ENCODE measurements around the gene LIMS2.

Gene LIMS2

DNA sequence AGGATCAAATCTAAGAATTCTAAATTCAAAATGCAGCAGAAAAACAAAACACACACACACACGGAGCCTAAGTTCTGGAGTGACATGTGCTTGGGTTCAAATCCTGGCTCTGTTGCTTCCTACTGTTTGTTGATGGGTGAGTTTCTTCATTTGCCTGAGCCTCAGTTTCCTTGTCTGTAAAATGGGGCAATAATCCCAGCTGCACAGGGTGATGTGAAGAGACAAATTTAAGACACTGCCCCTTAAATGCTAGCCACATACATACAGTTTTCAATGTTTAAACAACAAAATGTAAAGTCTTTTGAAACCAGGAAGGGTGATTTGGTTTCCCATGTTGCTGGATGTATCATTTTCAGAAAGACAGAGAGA, 30.3 kb downstream of the LIMS2 start:
- Histone ChIP-seq H3K79me1 (ENCODE audit: low read length) (no peaks in the 10 kb centered on the region), H3K4ac (ENCODE audit: low read depth, low read length) (no peak overlapping the region), H4K5ac (ENCODE audit: low read length) (no peak overlapping the region), H2BK5ac (ENCODE audit: low read length) (no peak overlapping the region), H3K9ac (ENCODE audit: low read length) (no peak overlapping the region), H3K4me3 (ENCODE audit: low read length) (no peak overlapping the region), H3K23ac (ENCODE audit: low read length) (no peak overlapping the region), H3K79me2 (ENCODE audit: control insufficient read depth, insufficient read depth, low read length) (no peaks in the 10 kb centered on the region), H3K4me1 (ENCODE audit: control insufficient read depth, low read depth, low read length) (no peaks in the 10 kb centered on the region), H3K36me3 (ENCODE audit: control insufficient read depth, insufficient read depth, low read length) (no peaks in the 10 kb centered on the region), H2BK120ac (ENCODE audit: low read depth, low read length) (no peak overlapping the region), H3K18ac (ENCODE audit: low read length) (no peak overlapping the region), H2BK15ac (replicated peaks; ENCODE audit: low read depth) (no peak overlapping the region), H3K56ac (ENCODE audit: low read length) (no peak overlapping the region), H4K8ac (ENCODE audit: low read depth, low read length) (no peak overlapping the region), H3K27ac (ENCODE audit: low read depth, low read length) (no peak overlapping the region), H3K27me3 (ENCODE audit: insufficient read depth, low read length, poor library complexity) (no peaks in the 10 kb centered on the region), H3K4me2 (ENCODE audit: low read length) (no peak overlapping the region), H2AK5ac (ENCODE audit: low read length) (no peak overlapping the region)
- no peak for DNase-seq
- no CpG with 5 or more reads among the region's 1 CpG for WGBS (ENCODE audit: extremely low coverage, insufficient coverage, low lambda C conversion rate)

GRCh38 chr2:127644066-127645025, 31.0 kb downstream of the LIMS2 start:
- H2AK5ac ChIP-seq (ENCODE audit: low read length), result no peak overlapping the region
- H3K18ac ChIP-seq (ENCODE audit: low read length), result no peak overlapping the region
- no peak overlapping the region for H2BK120ac ChIP-seq (ENCODE audit: low read depth, low read length)
- H3K4ac ChIP-seq (ENCODE audit: low read depth, low read length), result no peak overlapping the region
- H4K5ac ChIP-seq (ENCODE audit: low read length), result no peak overlapping the region
- no peak overlapping the region for H3K9ac ChIP-seq (ENCODE audit: low read length)
- no peaks in the 10 kb centered on the region for H3K79me1 ChIP-seq (ENCODE audit: low read length)
- no peak overlapping the region for H3K4me3 ChIP-seq (ENCODE audit: low read length)
- H3K4me1 ChIP-seq (ENCODE audit: control insufficient read depth, low read depth, low read length), result no peaks in the 10 kb centered on the region
- no peak overlapping the region for H2BK15ac ChIP-seq (replicated peaks; ENCODE audit: low read depth)
- whole genome bisulfite sequencing (ENCODE audit: extremely low coverage, insufficient coverage, low lambda C conversion rate), result no CpG with 5 or more reads among the region's 19 CpGs
- H3K56ac ChIP-seq (ENCODE audit: low read length), result no peak overlapping the region
- no peak overlapping the region for H3K4me2 ChIP-seq (ENCODE audit: low read length)
- DNase-seq, result peak; percentile 31
- no peak overlapping the region for H4K8ac ChIP-seq (ENCODE audit: low read depth, low read length)
- H3K27me3 ChIP-seq (ENCODE audit: insufficient read depth, low read length, poor library complexity), result no peaks in the 10 kb centered on the region
- no peak overlapping the region for H3K27ac ChIP-seq (ENCODE audit: low read depth, low read length)
- H3K23ac ChIP-seq (ENCODE audit: low read length), result no peak overlapping the region
- no peak overlapping the region for H2BK5ac ChIP-seq (ENCODE audit: low read length)
- no peaks in the 10 kb centered on the region for H3K79me2 ChIP-seq (ENCODE audit: control insufficient read depth, insufficient read depth, low read length)
- no peaks in the 10 kb centered on the region for H3K36me3 ChIP-seq (ENCODE audit: control insufficient read depth, insufficient read depth, low read length)

GRCh38 chr2:127643439-127644065, 31.8 kb downstream of the LIMS2 start:
- H3K4me2 ChIP-seq (ENCODE audit: low read length), result no peak overlapping the region
- no peaks in the 10 kb centered on the region for H3K36me3 ChIP-seq (ENCODE audit: control insufficient read depth, insufficient read depth, low read length)
- DNase-seq, result no peak
- no peak overlapping the region for H3K9ac ChIP-seq (ENCODE audit: low read length)
- no peak overlapping the region for H2AK5ac ChIP-seq (ENCODE audit: low read length)
- H3K56ac ChIP-seq (ENCODE audit: low read length), result no peak overlapping the region
- no peaks in the 10 kb centered on the region for H3K79me1 ChIP-seq (ENCODE audit: low read length)
- no peaks in the 10 kb centered on the region for H3K27me3 ChIP-seq (ENCODE audit: insufficient read depth, low read length, poor library complexity)
- H3K4me3 ChIP-seq (ENCODE audit: low read length), result no peak overlapping the region
- H3K4ac ChIP-seq (ENCODE audit: low read depth, low read length), result no peak overlapping the region
- no peak overlapping the region for H3K23ac ChIP-seq (ENCODE audit: low read length)
- H2BK5ac ChIP-seq (ENCODE audit: low read length), result no peak overlapping the region
- no peak overlapping the region for H4K8ac ChIP-seq (ENCODE audit: low read depth, low read length)
- H3K4me1 ChIP-seq (ENCODE audit: control insufficient read depth, low read depth, low read length), result peaks cover 2% of the 10 kb centered on the region
- H2BK15ac ChIP-seq (replicated peaks; ENCODE audit: low read depth), result no peak overlapping the region
- H3K79me2 ChIP-seq (ENCODE audit: control insufficient read depth, insufficient read depth, low read length), result no peaks in the 10 kb centered on the region
- H2BK120ac ChIP-seq (ENCODE audit: low read depth, low read length), result no peak overlapping the region
- H4K5ac ChIP-seq (ENCODE audit: low read length), result no peak overlapping the region
- no CpG with 5 or more reads among the region's 15 CpGs for WGBS (ENCODE audit: extremely low coverage, insufficient coverage, low lambda C conversion rate)
- no peak overlapping the region for H3K27ac ChIP-seq (ENCODE audit: low read depth, low read length)
- H3K18ac ChIP-seq (ENCODE audit: low read length), result no peak overlapping the region

GRCh38 chr2:127642706-127643438, 32.5 kb downstream of the LIMS2 start:
- H3K4me1 ChIP-seq (ENCODE audit: control insufficient read depth, low read depth, low read length), result peaks cover 6% of the 10 kb centered on the region
- no peaks in the 10 kb centered on the region for H3K79me1 ChIP-seq (ENCODE audit: low read length)
- no peak overlapping the region for H4K8ac ChIP-seq (ENCODE audit: low read depth, low read length)
- WGBS (ENCODE audit: extremely low coverage, insufficient coverage, low lambda C conversion rate), result no CpG with 5 or more reads among the region's 17 CpGs
- H3K56ac ChIP-seq (ENCODE audit: low read length), result no peak overlapping the region
- H3K4me2 ChIP-seq (ENCODE audit: low read length), result no peak overlapping the region
- no peaks in the 10 kb centered on the region for H3K27me3 ChIP-seq (ENCODE audit: insufficient read depth, low read length, poor library complexity)
- no peak overlapping the region for H3K9ac ChIP-seq (ENCODE audit: low read length)
- no peak overlapping the region for H2BK15ac ChIP-seq (replicated peaks; ENCODE audit: low read depth)
- no peak overlapping the region for H3K23ac ChIP-seq (ENCODE audit: low read length)
- H3K18ac ChIP-seq (ENCODE audit: low read length), result no peak overlapping the region
- H2BK5ac ChIP-seq (ENCODE audit: low read length), result no peak overlapping the region
- no peak overlapping the region for H2AK5ac ChIP-seq (ENCODE audit: low read length)
- H3K36me3 ChIP-seq (ENCODE audit: control insufficient read depth, insufficient read depth, low read length), result no peaks in the 10 kb centered on the region
- H3K79me2 ChIP-seq (ENCODE audit: control insufficient read depth, insufficient read depth, low read length), result no peaks in the 10 kb centered on the region
- no peak overlapping the region for H2BK120ac ChIP-seq (ENCODE audit: low read depth, low read length)
- H4K5ac ChIP-seq (ENCODE audit: low read length), result no peak overlapping the region
- no peak overlapping the region for H3K4ac ChIP-seq (ENCODE audit: low read depth, low read length)
- H3K4me3 ChIP-seq (ENCODE audit: low read length), result no peak overlapping the region
- no peak for DNase-seq
- no peak overlapping the region for H3K27ac ChIP-seq (ENCODE audit: low read depth, low read length)

GRCh38 chr2:127641846-127642507, 33.4 kb downstream of the LIMS2 start:
- no peak overlapping the region for H2BK5ac ChIP-seq (ENCODE audit: low read length)
- no peak overlapping the region for H3K4me2 ChIP-seq (ENCODE audit: low read length)
- no peak overlapping the region for H3K9ac ChIP-seq (ENCODE audit: low read length)
- H2BK120ac ChIP-seq (ENCODE audit: low read depth, low read length), result no peak overlapping the region
- no peak overlapping the region for H2BK15ac ChIP-seq (replicated peaks; ENCODE audit: low read depth)
- H3K56ac ChIP-seq (ENCODE audit: low read length), result no peak overlapping the region
- H3K27me3 ChIP-seq (ENCODE audit: insufficient read depth, low read length, poor library complexity), result no peaks in the 10 kb centered on the region
- no CpG with 5 or more reads among the region's 25 CpGs for WGBS (ENCODE audit: extremely low coverage, insufficient coverage, low lambda C conversion rate)
- peaks cover 10% of the 10 kb centered on the region for H3K4me1 ChIP-seq (ENCODE audit: control insufficient read depth, low read depth, low read length)
- no peak for DNase-seq
- no peak overlapping the region for H3K27ac ChIP-seq (ENCODE audit: low read depth, low read length)
- H3K18ac ChIP-seq (ENCODE audit: low read length), result no peak overlapping the region
- H4K8ac ChIP-seq (ENCODE audit: low read depth, low read length), result no peak overlapping the region
- H4K5ac ChIP-seq (ENCODE audit: low read length), result no peak overlapping the region
- no peaks in the 10 kb centered on the region for H3K36me3 ChIP-seq (ENCODE audit: control insufficient read depth, insufficient read depth, low read length)
- H3K4me3 ChIP-seq (ENCODE audit: low read length), result no peak overlapping the region
- H3K79me2 ChIP-seq (ENCODE audit: control insufficient read depth, insufficient read depth, low read length), result no peaks in the 10 kb centered on the region
- H3K79me1 ChIP-seq (ENCODE audit: low read length), result no peaks in the 10 kb centered on the region
- no peak overlapping the region for H3K4ac ChIP-seq (ENCODE audit: low read depth, low read length)
- H2AK5ac ChIP-seq (ENCODE audit: low read length), result no peak overlapping the region
- H3K23ac ChIP-seq (ENCODE audit: low read length), result no peak overlapping the region
